C4-2B (cell line): Measurements from ENCODE around the gene OR10W1.

Experiments
- CTCF ChIP-seq: fragments of 450-650 bp; conservative IDR thresholded peaks from 2 replicates; pipeline ENCODE4 v1.5.1; 2017; ENCODE audit warnings: mild to moderate bottlenecking
- ZFX ChIP-seq: fragments of 450-650 bp; IDR thresholded peaks from 2 replicates; pipeline ENCODE4 v1.6.1; 2017

GRCh38 chr11:58227956-58228615, 40.0 kb downstream of the OR10W1 start:
- no peak for TF ChIP-seq CTCF
- TF ChIP-seq ZFX, result no peak
